Neutrophil (primary cell): Measurements from ENCODE around the gene LRRC55.

Experiments used
- H3K27ac ChIP-seq: fragments of 200-600 bp; sonication (generic); 2 replicates; pipeline ENCODE4 v1.5.1; 2016; ENCODE audit warnings: mild to moderate bottlenecking, moderate library complexity
- H3K27me3 ChIP-seq: fragments of 200-600 bp; sonication (generic); 2 replicates; pipeline ENCODE4 v1.6.0; 2016; ENCODE audit warnings: mild to moderate bottlenecking
- H3K36me3 ChIP-seq: fragments of 200-600 bp; sonication (generic); 2 replicates; pipeline ENCODE4 v1.5.1; 2017
- H3K4me1 ChIP-seq, 2 experiments: fragments of 200-600 bp in 1 of 2; sonication (generic) in 1 of 2; 1 replicate in 1 of 2; 2 replicates in 1 of 2; pipeline versions ENCODE4 v1.5.1 to v1.6.1; 2013 to 2016; ENCODE audit warnings: low read depth in 1 of 2, low read length in 1 of 2, mild to moderate bottlenecking in 1 of 2, moderate library complexity in 1 of 2; ENCODE audit not compliant: control insufficient read depth in 1 of 2, insufficient read depth in 1 of 2
- H3K4me3 ChIP-seq, 2 experiments: fragments of 200-600 bp in 1 of 2; sonication (generic) in 1 of 2; 1 replicate in 1 of 2; 2 replicates in 1 of 2; pipeline ENCODE4 v1.5.1; 2013 to 2016; ENCODE audit warnings: low read depth in 1 of 2, low read length in 1 of 2, mild to moderate bottlenecking in 1 of 2, moderate library complexity in 1 of 2
- H3K9me3 ChIP-seq: fragments of 200-600 bp; sonication (generic); 2 replicates; pipeline ENCODE4 v1.5.1; 2016
- CTCF ChIP-seq: fragments of 200-600 bp; sonication (generic); IDR thresholded peaks from 2 replicates; pipeline ENCODE4 v1.5.1; 2016; ENCODE audit warnings: antibody characterized with exemption

LRRC55 gene

DNA sequence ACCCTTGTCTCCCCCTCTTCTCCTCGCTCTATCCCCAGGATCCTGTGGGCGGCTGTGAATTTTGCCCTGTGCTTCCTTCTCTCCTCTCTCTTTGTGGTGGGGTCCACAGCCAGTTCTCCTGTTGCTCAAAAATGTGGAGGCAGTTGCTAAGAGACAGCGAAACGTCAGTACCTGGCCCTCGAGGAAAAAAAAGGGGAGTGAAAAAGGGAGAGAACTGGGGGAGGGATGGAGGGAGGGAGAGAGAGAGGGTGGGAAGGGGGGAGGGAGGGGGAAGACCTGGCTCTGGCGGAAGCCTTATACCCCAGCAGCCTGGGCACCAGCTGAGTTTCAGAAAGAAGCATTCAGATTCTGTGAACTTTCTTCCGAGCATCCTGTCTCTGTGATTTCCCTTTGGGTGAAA lies 2.1 kb upstream of the LRRC55 start:
- no peaks in the 10 kb centered on the region for H3K9me3 ChIP-seq
- no peaks in the 10 kb centered on the region for H3K36me3 ChIP-seq
- H3K27me3 ChIP-seq = peaks cover 74% of the 10 kb centered on the region
- H3K4me3 ChIP-seq = no peak overlapping the region
- no peaks in the 10 kb centered on the region for H3K4me1 ChIP-seq
- H3K27ac ChIP-seq = no peak overlapping the region
- no peak for TF ChIP-seq CTCF

DNA sequence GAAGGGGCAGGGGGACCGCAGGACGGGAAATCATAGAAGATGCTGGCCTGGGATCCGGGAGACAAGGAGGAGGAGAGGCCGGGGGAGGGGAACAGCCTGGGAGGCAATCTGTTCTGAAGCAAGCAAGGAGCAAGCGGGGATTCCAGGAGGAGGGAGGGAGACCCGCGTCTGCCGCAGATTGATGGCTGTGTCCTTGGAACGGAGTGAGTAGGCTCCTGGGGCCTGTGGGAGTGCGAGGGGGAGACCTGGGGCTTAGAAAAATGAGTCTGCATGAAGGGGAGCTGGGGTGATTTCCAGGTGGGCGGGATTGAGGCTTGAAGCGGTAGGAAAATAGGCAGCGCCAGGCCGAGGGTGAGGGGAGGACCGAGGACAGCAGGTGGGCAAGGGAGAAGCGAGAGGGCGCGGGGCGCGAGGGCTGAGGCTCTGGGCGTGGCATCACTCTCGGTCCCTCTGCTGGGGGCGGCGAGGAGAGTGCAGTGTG lies 1.6 kb upstream of the LRRC55 start:
- no peak overlapping the region for H3K27ac ChIP-seq
- H3K4me1 ChIP-seq = no peaks in the 10 kb centered on the region
- no peak overlapping the region for H3K4me3 ChIP-seq
- no peaks in the 10 kb centered on the region for H3K36me3 ChIP-seq
- H3K9me3 ChIP-seq = no peaks in the 10 kb centered on the region
- TF ChIP-seq CTCF = no peak
- H3K27me3 ChIP-seq = peaks cover 69% of the 10 kb centered on the region

DNA sequence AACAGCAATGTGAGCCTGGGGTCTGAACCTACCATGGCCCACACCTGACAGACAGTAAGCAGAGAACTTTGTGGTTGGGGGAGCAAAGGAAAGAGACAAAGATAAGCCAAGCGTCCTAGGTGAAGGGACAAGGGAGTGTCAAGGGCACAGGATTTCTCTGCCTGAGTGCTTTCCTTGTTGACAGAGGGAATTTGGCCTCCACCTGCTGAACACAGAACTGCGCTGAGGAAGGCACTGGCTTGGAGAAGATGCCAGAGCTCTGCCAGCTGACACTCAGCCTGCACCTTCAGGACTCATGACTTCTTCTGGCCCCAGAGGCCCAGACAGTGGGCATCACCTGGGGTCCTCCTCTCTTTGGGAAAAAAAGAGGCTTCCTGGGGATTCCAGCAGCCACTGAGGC lies 789 bp upstream of the LRRC55 start:
- no peaks in the 10 kb centered on the region for H3K36me3 ChIP-seq
- H3K27ac ChIP-seq = no peak overlapping the region
- H3K4me3 ChIP-seq = no peak overlapping the region
- H3K9me3 ChIP-seq = no peaks in the 10 kb centered on the region
- no peaks in the 10 kb centered on the region for H3K4me1 ChIP-seq
- H3K27me3 ChIP-seq = peaks cover 61% of the 10 kb centered on the region
- no peak for TF ChIP-seq CTCF

DNA sequence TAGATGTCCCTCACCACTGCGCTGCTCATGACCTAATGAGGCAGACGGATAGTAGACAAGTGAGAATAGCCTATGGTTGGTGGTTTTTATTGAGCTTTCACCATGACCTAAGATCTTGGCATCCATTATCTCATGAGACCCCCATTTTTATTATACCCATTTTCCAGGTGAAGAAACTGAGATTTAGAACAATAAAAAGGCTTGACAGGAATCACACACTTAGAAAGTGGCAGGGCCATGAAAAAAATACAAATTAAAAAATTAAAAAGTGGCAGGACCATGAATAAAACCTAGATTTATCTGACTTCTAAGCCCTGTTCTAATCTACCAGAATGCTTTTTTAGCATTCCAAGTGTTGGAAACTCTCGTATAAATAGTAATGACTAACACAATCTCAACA lies 1.1 kb downstream of the LRRC55 start:
- H3K27me3 ChIP-seq = peaks cover 44% of the 10 kb centered on the region
- no peaks in the 10 kb centered on the region for H3K4me1 ChIP-seq
- no peaks in the 10 kb centered on the region for H3K9me3 ChIP-seq
- no peaks in the 10 kb centered on the region for H3K36me3 ChIP-seq
- TF ChIP-seq CTCF = no peak
- H3K4me3 ChIP-seq = no peak overlapping the region
- H3K27ac ChIP-seq = no peak overlapping the region

DNA sequence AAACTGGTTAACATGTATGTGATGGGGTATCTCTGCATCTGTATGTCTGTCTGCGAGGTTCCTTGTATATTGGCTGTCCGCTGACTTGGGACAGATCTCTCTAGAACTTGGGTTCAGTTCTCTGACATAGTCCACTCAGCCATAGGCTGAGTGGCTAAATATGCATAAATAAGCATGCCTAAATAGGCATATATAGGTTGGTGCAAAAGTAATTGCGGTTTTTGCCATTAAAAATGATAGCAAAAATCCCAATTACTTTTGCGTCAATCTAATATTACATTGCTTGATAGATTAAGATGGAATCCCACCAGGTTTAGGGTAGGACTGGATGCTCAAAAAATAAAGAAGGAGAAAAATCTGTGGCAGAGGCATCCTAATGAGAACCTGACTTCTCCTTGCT lies 8.8 kb downstream of the LRRC55 start:
- no peaks in the 10 kb centered on the region for H3K9me3 ChIP-seq
- H3K4me1 ChIP-seq = no peaks in the 10 kb centered on the region
- H3K27me3 ChIP-seq = no peaks in the 10 kb centered on the region
- H3K4me3 ChIP-seq = no peak overlapping the region
- no peaks in the 10 kb centered on the region for H3K36me3 ChIP-seq
- TF ChIP-seq CTCF = no peak
- H3K27ac ChIP-seq = no peak overlapping the region
